ENCODE data around the gene WDR45.

The WDR45 gene

GRCh38 chrX:49043220-49043986 lies 36.3 kb downstream of the WDR45 start, which contains the start of gene TFE3:
TFE3 (minus strand) TSS chrX:49043357; CDS start chrX:49043226, 131 bp downstream.
- DNase-seq = peak; percentile 97

- DNase-seq = no peak
These were observed 37.0 kb downstream of the WDR45 start for GRCh38 chrX:49042581-49043219.

- peak; percentile 23 for DNase-seq
These were observed 37.7 kb downstream of the WDR45 start for GRCh38 chrX:49041744-49042580.

GRCh38 chrX:49040376-49040955 lies 39.2 kb downstream of the WDR45 start:
- no peak for DNase-seq

GRCh38 chrX:49039598-49040375 lies 39.9 kb downstream of the WDR45 start:
- peak; percentile 83 for DNase-seq

GRCh38 chrX:49037883-49038475 lies 41.7 kb downstream of the WDR45 start:
- no peak for DNase-seq

GRCh38 chrX:49030283-49030682 lies 49.4 kb downstream of the WDR45 start:
- DNase-seq = no peak

GRCh38 chrX:49029876-49030275 lies 49.8 kb downstream of the WDR45 start:
- no peak for DNase-seq
